Trophoblast cell (in vitro differentiated cells and primary cell): ENCODE results near the gene TEX50.

Experiments used
- DNase-seq, 2 donors: peaks; one replicate each; pipeline ENCODE4 v3.0.0-alpha.2; 2016
- H2AFZ ChIP-seq: 2 replicates; pipeline ENCODE4 v1.6.1; 2013; ENCODE audit warnings: low read length, moderate library complexity, mild to moderate bottlenecking; ENCODE audit not compliant: insufficient read depth, poor library complexity
- H2AK5ac ChIP-seq: 2 replicates; pipeline ENCODE4 v1.6.1; 2013; ENCODE audit warnings: mild to moderate bottlenecking, low read length
- H2BK120ac ChIP-seq: 2 replicates; pipeline ENCODE4 v1.6.1; 2013; ENCODE audit warnings: low read length, mild to moderate bottlenecking, moderate library complexity; ENCODE audit not compliant: insufficient read depth, poor library complexity
- H2BK12ac ChIP-seq: 2 replicates; pipeline ENCODE4 v1.6.1; 2013; ENCODE audit warnings: mild to moderate bottlenecking, low read length, moderate library complexity
- H2BK5ac ChIP-seq: 2 replicates; pipeline ENCODE4 v1.6.1; 2013; ENCODE audit warnings: low read length, low read depth, moderate library complexity, mild to moderate bottlenecking; ENCODE audit not compliant: poor library complexity
- H3K14ac ChIP-seq: 2 replicates; pipeline ENCODE4 v1.6.1; 2013; ENCODE audit warnings: mild to moderate bottlenecking, low read length
- H3K18ac ChIP-seq: 2 replicates; pipeline ENCODE4 v1.6.1; 2013; ENCODE audit warnings: mild to moderate bottlenecking, low read length
- H3K23ac ChIP-seq: 2 replicates; pipeline ENCODE4 v1.6.1; 2013; ENCODE audit warnings: low read length
- H3K27ac ChIP-seq: 2 replicates; pipeline ENCODE4 v1.5.1; 2013; ENCODE audit warnings: low read depth, mild to moderate bottlenecking, inconsistent platforms, low read length, moderate library complexity
- H3K27me3 ChIP-seq: 2 replicates; pipeline ENCODE4 v1.6.1; 2013; ENCODE audit warnings: inconsistent platforms, mild to moderate bottlenecking, low read length, moderate library complexity; ENCODE audit not compliant: insufficient read depth
- H3K36me3 ChIP-seq, 2 experiments: 1 replicate in 1 of 2; 2 replicates in 1 of 2; pipeline ENCODE4 v1.6.1; 2013; ENCODE audit warnings: low read length in 2 of 2, mild to moderate bottlenecking in 2 of 2, moderate library complexity in 1 of 2; ENCODE audit not compliant: insufficient read depth in 2 of 2, control insufficient read depth in 1 of 2
- H3K4ac ChIP-seq: 2 replicates; pipeline ENCODE4 v1.6.1; 2013; ENCODE audit warnings: low read depth, mild to moderate bottlenecking, low read length, moderate library complexity
- H3K4me1 ChIP-seq, 2 experiments: 1 replicate in 1 of 2; 2 replicates in 1 of 2; pipeline ENCODE4 v1.6.1; 2013; ENCODE audit warnings: low read length in 2 of 2, mild to moderate bottlenecking in 2 of 2, moderate library complexity in 1 of 2; ENCODE audit not compliant: insufficient read depth in 2 of 2, control insufficient read depth in 1 of 2
- H3K4me2 ChIP-seq: 2 replicates; pipeline ENCODE4 v1.6.1; 2013; ENCODE audit warnings: inconsistent platforms, mild to moderate bottlenecking, low read length, moderate library complexity
- H3K4me3 ChIP-seq: 2 replicates; pipeline ENCODE4 v1.5.1; 2013; ENCODE audit warnings: mild to moderate bottlenecking, low read depth, low read length, inconsistent platforms
- H3K79me1 ChIP-seq: one replicate; pipeline ENCODE4 v1.6.1; 2013; ENCODE audit warnings: low read length
- H3K79me2 ChIP-seq: 2 replicates; pipeline ENCODE4 v1.6.1; 2013; ENCODE audit warnings: low read length, mild to moderate bottlenecking; ENCODE audit not compliant: control insufficient read depth, insufficient read depth, poor library complexity
- H3K9ac ChIP-seq: 2 replicates; pipeline ENCODE4 v1.6.1; 2013; ENCODE audit warnings: mild to moderate bottlenecking, low read length
- H3K9me3 ChIP-seq: 2 replicates; pipeline ENCODE4 v1.6.1; 2013; ENCODE audit warnings: low read depth, mild to moderate bottlenecking, control low read depth, inconsistent platforms, low read length; ENCODE audit not compliant: insufficient read depth
- H4K12ac ChIP-seq: 2 replicates; pipeline ENCODE4 v1.6.1; 2013; ENCODE audit warnings: low read depth, mild to moderate bottlenecking, low read length, moderate library complexity
- H4K8ac ChIP-seq: 2 replicates; pipeline ENCODE4 v1.6.1; 2013; ENCODE audit warnings: low read depth, mild to moderate bottlenecking, low read length, moderate library complexity
- H4K91ac ChIP-seq: one replicate; pipeline ENCODE4 v1.6.1; 2013; ENCODE audit warnings: low read depth, mild to moderate bottlenecking, low read length, moderate library complexity
- WGBS: extraction: QIAGEN DNeasy Blood & Tissue Kit; methylation state at CpG from one replicate; pipeline ENCODE4 v1.1.7; 2013; ENCODE audit warnings: missing lambda C conversion rate; ENCODE audit not compliant: insufficient read length, insufficient coverage; ENCODE audit errors: extremely low coverage; 5-methylcytosine and 5-hydroxymethylcytosine counted together

The TEX50 gene

GRCh38 chr1:173648880-173649605 lies 13.9 kb downstream of the TEX50 start:
- Histone ChIP-seq H3K4me1 (no peaks in the 10 kb centered on the region), H3K79me2 (no peaks in the 10 kb centered on the region), H2AFZ (no peak overlapping the region), H3K23ac (no peak overlapping the region), H2BK12ac (no peak overlapping the region), H4K12ac (no peak overlapping the region), H3K4me3 (no peak overlapping the region), H3K18ac (no peak overlapping the region), H3K9me3 (no peaks in the 10 kb centered on the region), H3K36me3 (no peaks in the 10 kb centered on the region), H3K4ac (no peak overlapping the region), H4K91ac (no peak overlapping the region), H2BK5ac (no peak overlapping the region), H3K27ac (no peak overlapping the region), H3K14ac (no peak overlapping the region), H3K27me3 (no peaks in the 10 kb centered on the region), H3K9ac (no peak overlapping the region), H3K79me1 (no peaks in the 10 kb centered on the region), H3K4me2 (no peak overlapping the region), H2AK5ac (no peak overlapping the region), H2BK120ac (no peak overlapping the region), H4K8ac (no peak overlapping the region)
- no peak for DNase-seq

GRCh38 chr1:173660306-173660705 lies 25.2 kb downstream of the TEX50 start:
- no peak overlapping the region for H3K4me2 ChIP-seq
- no peaks in the 10 kb centered on the region for H3K79me2 ChIP-seq
- no peak overlapping the region for H4K8ac ChIP-seq
- H3K79me1 ChIP-seq: no peaks in the 10 kb centered on the region
- no peak overlapping the region for H3K18ac ChIP-seq
- H2AFZ ChIP-seq: no peak overlapping the region
- H3K4me1 ChIP-seq: no peaks in the 10 kb centered on the region
- no peak overlapping the region for H3K4me3 ChIP-seq
- H2BK5ac ChIP-seq: no peak overlapping the region
- WGBS: no CpG with 5 or more reads among the region's 2 CpGs
- no peak overlapping the region for H3K23ac ChIP-seq
- no peaks in the 10 kb centered on the region for H3K27me3 ChIP-seq
- peaks cover 6% of the 10 kb centered on the region for H3K9me3 ChIP-seq
- no peak for DNase-seq
- H2BK120ac ChIP-seq: no peak overlapping the region
- H3K9ac ChIP-seq: no peak overlapping the region
- no peak overlapping the region for H4K91ac ChIP-seq
- no peak overlapping the region for H3K4ac ChIP-seq
- no peak overlapping the region for H3K14ac ChIP-seq
- no peak overlapping the region for H4K12ac ChIP-seq
- peaks cover 0 to 2% of the 10 kb centered on the region in 2 experiments for H3K36me3 ChIP-seq
- H3K27ac ChIP-seq: no peak overlapping the region
- no peak overlapping the region for H2AK5ac ChIP-seq
- H2BK12ac ChIP-seq: no peak overlapping the region

- no CpG with 5 or more reads among the region's 1 CpG for WGBS
- Histone ChIP-seq H3K36me3 (no peaks in the 10 kb centered on the region), H3K4me1 (no peaks in the 10 kb centered on the region)
Observed at GRCh38 chr1:173661271-173661670, 26.1 kb downstream of the TEX50 start.

GRCh38 chr1:173661763-173662162 lies 26.6 kb downstream of the TEX50 start:
- Histone ChIP-seq H3K36me3 (no peaks in the 10 kb centered on the region), H3K27me3 (no peaks in the 10 kb centered on the region), H2AFZ (no peak overlapping the region), H3K4me2 (no peak overlapping the region), H3K4me3 (no peak overlapping the region), H4K91ac (no peak overlapping the region), H2BK120ac (no peak overlapping the region), H3K79me2 (no peaks in the 10 kb centered on the region), H3K79me1 (no peaks in the 10 kb centered on the region), H3K9me3 (no peaks in the 10 kb centered on the region), H3K4ac (no peak overlapping the region), H3K14ac (no peak overlapping the region), H3K18ac (no peak overlapping the region), H2BK5ac (no peak overlapping the region), H3K27ac (no peak overlapping the region), H3K9ac (no peak overlapping the region), H4K8ac (no peak overlapping the region), H3K23ac (no peak overlapping the region), H3K4me1 (no peaks in the 10 kb centered on the region), H2AK5ac (no peak overlapping the region), H2BK12ac (no peak overlapping the region), H4K12ac (no peak overlapping the region)
- DNase-seq: no peak
- WGBS: no CpG with 5 or more reads among the region's 1 CpG

More at GRCh38 chr1:173661271-173661670, 26.1 kb downstream of the TEX50 start:
- Histone ChIP-seq H3K9ac (no peak overlapping the region), H3K9me3 (no peaks in the 10 kb centered on the region), H3K23ac (no peak overlapping the region), H4K12ac (no peak overlapping the region), H2AFZ (no peak overlapping the region), H4K91ac (no peak overlapping the region), H3K18ac (no peak overlapping the region), H2BK120ac (no peak overlapping the region), H2BK5ac (no peak overlapping the region), H3K14ac (no peak overlapping the region), H4K8ac (no peak overlapping the region), H3K79me1 (no peaks in the 10 kb centered on the region), H2BK12ac (no peak overlapping the region), H3K4me2 (no peak overlapping the region), H3K4ac (no peak overlapping the region), H3K27me3 (no peaks in the 10 kb centered on the region), H3K27ac (no peak overlapping the region), H3K79me2 (no peaks in the 10 kb centered on the region), H3K4me3 (no peak overlapping the region), H2AK5ac (no peak overlapping the region)
- no peak for DNase-seq
